ENCODE results near the gene PCSK4. TPM values are rescaled to one million over a fixed set of nuclear protein-coding genes. Genes with fewer than 3 reads are reported as not detected.

PCSK4 gene
- total RNA-seq, 1 experiment from 2014 or later, result 11.1 TPM

DNA sequence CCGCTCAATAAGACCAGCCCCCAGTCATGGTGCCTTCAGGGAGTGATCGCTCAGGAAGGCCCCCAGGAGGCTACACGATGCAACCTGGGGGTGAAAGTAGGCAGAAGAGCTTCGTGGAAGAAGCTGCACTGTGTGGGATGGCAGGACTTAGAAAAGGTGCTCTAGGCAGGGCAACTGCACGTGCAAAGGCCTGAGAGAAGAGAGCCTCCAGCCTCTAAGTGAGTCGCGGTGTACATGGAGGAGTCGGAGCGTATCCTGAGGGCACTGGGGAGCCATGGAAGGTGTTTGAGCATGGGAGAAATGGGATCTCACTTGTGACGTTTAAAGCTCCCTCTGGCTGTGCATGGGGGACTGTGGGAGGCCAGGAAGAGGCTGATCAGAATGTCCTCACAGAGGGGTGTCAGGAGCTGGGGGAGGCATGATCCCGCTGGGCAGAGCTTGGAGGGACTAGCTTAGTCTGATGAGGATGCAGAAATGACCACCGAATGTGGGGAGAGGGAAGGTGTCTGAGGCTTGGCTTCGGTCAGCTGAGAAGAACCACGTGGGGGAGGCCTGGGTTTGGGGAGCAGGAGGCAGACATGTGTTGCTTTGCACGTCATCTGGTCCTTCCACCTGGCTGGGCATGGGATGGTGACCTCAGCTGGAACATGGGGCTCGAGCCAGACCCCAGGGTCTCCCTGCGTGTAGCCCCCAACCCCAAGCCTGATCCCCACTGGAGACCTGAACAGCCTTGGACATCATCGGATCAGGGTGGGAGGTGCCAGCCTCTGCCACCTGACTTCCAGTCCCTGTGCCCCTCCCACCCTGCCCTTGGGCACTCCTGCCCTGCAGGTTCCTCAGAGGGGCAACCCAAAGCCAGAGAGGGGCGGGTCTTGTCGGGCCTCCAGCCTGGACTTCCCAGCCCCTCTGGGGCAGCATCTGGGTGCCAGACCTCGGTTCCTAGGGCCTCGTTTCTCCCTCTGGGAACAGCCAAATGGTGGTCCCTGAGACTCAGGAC lies 39.1 kb downstream of the PCSK4 start:
- ATAC-seq, result no peak
- TF ChIP-seq EGR1 (IDR thresholded peaks at IDR 0.05; ENCODE audit: low read depth), result no peak
- POLR2A ChIA-PET, result no interaction called here
- DNase-seq (ENCODE audit: low read depth, low spot score), result no peak
- no peak overlapping the region for H3K4me3 ChIP-seq (replicated peaks in 1 of 2; ENCODE audit: low read depth in 1 of 2, low read length in 2 of 2)
- H3K9me2 ChIP-seq (ENCODE audit: insufficient read depth), result no peaks in the 10 kb centered on the region
- H3K9ac ChIP-seq (ENCODE audit: low read length), result no peak overlapping the region
- intact Hi-C loops (cut with micrococcal nuclease), result no loop called here
- no peaks in the 10 kb centered on the region for H3K36me3 ChIP-seq (ENCODE audit: control insufficient read depth in 1 of 2, insufficient read depth in 2 of 2, low read length in 2 of 2)
- no peaks in the 10 kb centered on the region for H3K79me2 ChIP-seq (ENCODE audit: insufficient read depth, low read length)
- RAD21 ChIA-PET (ENCODE audit: low non-redundant PET in 1 of 2, low total read pairs in 2 of 2, uncharacterized antibody in 2 of 2, unreplicated experiment in 2 of 2), result interaction anchor here in 1 of 2 experiments (0.5 kb wide), 1 partner anchor 95 kb away, joined by 4 read pairs; no protein-coding TSS in a partner anchor
- no peaks in the 10 kb centered on the region; the same call in 1 of the 2 replicates for H3K27me3 ChIP-seq (ENCODE audit: insufficient read depth, low read length)
- no TSS peak for BruUV-seq (replicated peaks)
- H4K20me1 ChIP-seq (ENCODE audit: insufficient read depth), result no peaks in the 10 kb centered on the region
- H3K27ac ChIP-seq (ENCODE audit: low read depth, low read length), result no peak overlapping the region
- H2AFZ ChIP-seq (ENCODE audit: low read depth, low read length, poor library complexity, severe bottlenecking), result no peak overlapping the region
- CTCF ChIA-PET, result no interaction called here
- H3K9me3 ChIP-seq (ENCODE audit: control insufficient read depth in 1 of 2, insufficient read depth in 1 of 2, low read depth in 1 of 2, low read length in 2 of 2), result no peaks in the 10 kb centered on the region
- peaks cover 18 to 40% of the 10 kb centered on the region in 2 experiments for H3K4me1 ChIP-seq (ENCODE audit: control insufficient read depth in 1 of 2, insufficient read depth in 2 of 2, low read length in 2 of 2)
- H3K4me2 ChIP-seq (ENCODE audit: low read length), result no peak overlapping the region

DNA sequence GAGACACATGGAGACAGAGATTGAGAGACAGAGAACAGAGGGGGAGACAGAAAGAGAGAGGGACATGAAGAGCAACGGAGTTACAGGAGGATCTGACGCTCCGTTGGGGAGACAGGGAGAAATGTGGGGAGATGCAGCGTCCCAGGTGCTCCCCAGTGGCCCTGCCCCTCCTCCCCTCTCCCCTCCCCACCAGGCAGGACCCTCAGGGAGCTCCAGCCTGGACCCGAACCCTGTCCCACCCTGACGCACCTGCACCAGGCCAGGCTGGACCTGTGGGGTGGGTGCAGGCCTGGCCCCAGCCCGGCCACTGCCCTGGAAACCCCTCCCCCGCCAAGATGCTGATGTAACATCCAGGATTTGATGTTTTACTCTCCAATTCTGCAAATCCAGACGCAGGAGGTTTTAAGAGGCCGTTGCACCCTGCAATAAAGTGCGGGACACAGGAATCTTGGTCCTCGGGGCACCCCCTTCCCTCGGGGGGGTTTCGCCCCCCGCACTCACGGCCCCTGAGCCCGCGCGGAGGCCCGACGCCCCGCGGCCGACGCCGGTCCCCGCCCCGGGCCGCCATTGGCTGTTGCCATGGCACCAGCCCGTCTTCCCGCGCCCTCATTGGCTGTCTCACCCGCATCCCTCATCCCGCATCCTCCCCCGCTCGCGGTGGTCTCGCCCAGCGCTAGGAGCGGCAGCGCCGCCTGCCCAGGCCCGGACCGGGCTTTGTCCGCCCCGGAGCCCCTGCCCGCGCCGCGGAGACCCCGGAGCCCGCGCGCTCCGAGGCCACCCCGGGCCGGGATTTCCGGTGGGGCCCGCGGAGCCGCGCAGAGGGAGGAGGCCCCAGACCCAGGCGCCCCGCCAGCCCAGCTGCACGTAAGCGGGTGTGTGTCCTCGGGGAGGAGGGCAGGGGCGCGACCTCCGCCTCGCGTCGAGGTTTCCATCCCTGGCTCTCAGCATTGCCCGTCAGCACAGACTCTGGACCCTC lies 40.4 kb downstream of the PCSK4 start, which contains the start of gene APC2:
APC2 (plus strand) TSS at position 655 of the 976 bp plus-strand sequence. CDS start 2,881 bp downstream, outside the sequence.
- H3K4me1 ChIP-seq (ENCODE audit: control insufficient read depth in 1 of 2, insufficient read depth in 2 of 2, low read length in 2 of 2), result peaks cover 15 to 40% of the 10 kb centered on the region in 2 experiments
- H3K4me3 ChIP-seq (replicated peaks in 1 of 2; ENCODE audit: low read depth in 1 of 2, low read length in 2 of 2), result no peak within 1 kb of the TSS
- H3K9me2 ChIP-seq (ENCODE audit: insufficient read depth), result no peaks in the 10 kb centered on the region
- no peak within 1 kb of the TSS for H3K27ac ChIP-seq (ENCODE audit: low read depth, low read length)
- H4K20me1 ChIP-seq (ENCODE audit: insufficient read depth), result no peaks in the 10 kb centered on the region
- no peak for DNase-seq (ENCODE audit: low read depth, low spot score)
- H3K9ac ChIP-seq (ENCODE audit: low read length), result no peak within 1 kb of the TSS
- ChIA-PET POLR2A (no interaction called here), CTCF (no interaction called here), RAD21 (ENCODE audit: low non-redundant PET in 1 of 2, low total read pairs in 2 of 2, uncharacterized antibody in 2 of 2, unreplicated experiment in 2 of 2) (no interaction called here)
- 0 out of 2 replicates have a peak, but pooled peaks have one; percentile 33 for TF ChIP-seq EGR1 (IDR thresholded peaks at IDR 0.05; ENCODE audit: low read depth)
- TF ChIP-seq ZNF274 (IDR thresholded peaks at IDR 0.05; ENCODE audit: low read depth, low read length), result no peak
- TF ChIP-seq SP1 (IDR thresholded peaks at IDR 0.05; ENCODE audit: low read depth), result peak; percentile 53
- no peak for TF ChIP-seq EZH2 (IDR thresholded peaks at IDR 0.05)
- no peak for TF ChIP-seq CEBPB (IDR thresholded peaks at IDR 0.05; ENCODE audit: low read depth)
- no peak for TF ChIP-seq ELF1 (IDR thresholded peaks at IDR 0.05; ENCODE audit: borderline replicate concordance, low read depth)
- no peak for TF ChIP-seq YY1 (IDR thresholded peaks at IDR 0.05; ENCODE audit: extremely low read depth, insufficient replicate concordance, low read depth, low read length)
- TF ChIP-seq POLR2A (IDR thresholded peaks at IDR 0.05; ENCODE audit: borderline replicate concordance, extremely low read depth, insufficient read depth, insufficient read length), result no peak
- TF ChIP-seq CBX3 (IDR thresholded peaks at IDR 0.05; ENCODE audit: low read depth), result no peak
- TF ChIP-seq SRF (IDR thresholded peaks at IDR 0.05; ENCODE audit: low read depth), result no peak
- no peak for TF ChIP-seq SIN3A (IDR thresholded peaks at IDR 0.05; ENCODE audit: low read depth)
- no peak for TF ChIP-seq TCF7L2 (IDR thresholded peaks at IDR 0.05; ENCODE audit: borderline replicate concordance, extremely low read depth, insufficient read depth, insufficient read length)
- H3K79me2 ChIP-seq (ENCODE audit: insufficient read depth, low read length), result no peaks in the 10 kb centered on the region
- no TSS peak for BruUV-seq (replicated peaks)
- no peaks in the 10 kb centered on the region for H3K36me3 ChIP-seq (ENCODE audit: control insufficient read depth in 1 of 2, insufficient read depth in 2 of 2, low read length in 2 of 2)
- no peaks in the 10 kb centered on the region for H3K9me3 ChIP-seq (ENCODE audit: control insufficient read depth in 1 of 2, insufficient read depth in 1 of 2, low read depth in 1 of 2, low read length in 2 of 2)
- no peak within 1 kb of the TSS for H3K4me2 ChIP-seq (ENCODE audit: low read length)
- intact Hi-C loops (cut with micrococcal nuclease), result no loop called here
- no peaks in the 10 kb centered on the region; the same call in 1 of the 2 replicates for H3K27me3 ChIP-seq (ENCODE audit: insufficient read depth, low read length)
- peak; percentile 28 for ATAC-seq
- no peak within 1 kb of the TSS for H2AFZ ChIP-seq (ENCODE audit: low read depth, low read length, poor library complexity, severe bottlenecking)
